PFSK-1 (cell line): ENCODE measurements around the gene GPATCH2.

Source experiments
- FOXP2 ChIP-seq: optimal IDR thresholded peaks from 2 replicates; pipeline ENCODE3; 2011; ENCODE audit warnings: borderline replicate concordance, control low read depth, inconsistent platforms; ENCODE audit not compliant: insufficient read depth; ENCODE audit errors: extremely low read length, extremely low read depth
- POLR2AphosphoS5 ChIP-seq: IDR thresholded peaks from 2 replicates; pipeline ENCODE4 v1.6.1; 2012; ENCODE audit warnings: low read depth, mild to moderate bottlenecking, control low read depth, low read length, moderate library complexity
- REST ChIP-seq, 2 experiments: IDR thresholded peaks; 2 replicates each; pipeline versions ENCODE4 v1.6.1 to v1.8.0; 2011 to 2012; ENCODE audit warnings: low read depth in 2 of 2, low read length in 2 of 2, control low read depth in 1 of 2, inconsistent platforms in 1 of 2, mild to moderate bottlenecking in 1 of 2, moderate library complexity in 1 of 2; ENCODE audit not compliant: insufficient read depth in 1 of 2
- SIN3A ChIP-seq: IDR thresholded peaks from 2 replicates; pipeline ENCODE4 v1.6.1; 2012; ENCODE audit warnings: mild to moderate bottlenecking, low read length, moderate library complexity, borderline replicate concordance; ENCODE audit not compliant: insufficient read depth
- TAF1 ChIP-seq: IDR thresholded peaks from 2 replicates; pipeline ENCODE4 v1.6.1; 2012; ENCODE audit warnings: low read length, control low read depth, borderline replicate concordance; ENCODE audit not compliant: insufficient read depth

GRCh38 chr1:217453816-217454215 is 177.1 kb downstream of the GPATCH2 start:
- TF ChIP-seq TAF1 (no peak), POLR2AphosphoS5 (no peak), SIN3A (no peak), FOXP2 (no peak), REST (IDR thresholded peaks at IDR 0.05; ENCODE audit: insufficient read depth in 1 of 2, low read depth in 2 of 2, low read length in 2 of 2) (no peak)
